Vagina (tissue), 2 donors: ENCODE measurements around the gene CTSW. TPM values are rescaled to one million over a fixed set of nuclear protein-coding genes. Genes with fewer than 3 reads are reported as not detected.

Source experiments
- DNase-seq, 2 donors: peaks; one replicate each; pipeline ENCODE4 v3.0.0-alpha.2; 2017; ENCODE audit errors: extremely low spot score in 2 of 2
- H3K27ac ChIP-seq: fragments of 200-600 bp; sonication (generic); one replicate; pipeline ENCODE4 v1.5.1; 2019
- H3K27me3 ChIP-seq: fragments of 200-600 bp; sonication (generic); one replicate; pipeline ENCODE4 v1.5.1; 2019
- H3K36me3 ChIP-seq, 2 donors: fragments of 200-600 bp; sonication (generic); one replicate each; pipeline ENCODE4 v1.5.1; 2017 to 2019
- H3K4me1 ChIP-seq: fragments of 200-600 bp; sonication (generic); one replicate; pipeline ENCODE4 v1.5.1; 2019
- H3K4me3 ChIP-seq, 2 donors: fragments of 200-600 bp; sonication (generic); 1 replicate in 1 of 2; 2 replicates in 1 of 2; pipeline ENCODE4 v1.5.1; 2016 to 2019
- H3K9me3 ChIP-seq: fragments of 200-600 bp; sonication (generic); one replicate; pipeline ENCODE4 v1.5.1; 2019
- POLR2A ChIP-seq, 2 donors: fragments of 450-650 bp; IDR thresholded peaks; one replicate each; pipeline ENCODE4 v1.6.1; 2017; ENCODE audit warnings: antibody characterized with exemption in 2 of 2, mild to moderate bottlenecking in 2 of 2, moderate library complexity in 2 of 2
- POLR2AphosphoS5 ChIP-seq, 2 donors: sonication (generic); formaldehyde crosslinking; IDR thresholded peaks; one replicate each; pipeline ENCODE4 v1.9.0; 2017; ENCODE audit warnings: antibody characterized with exemption in 2 of 2, mild to moderate bottlenecking in 2 of 2, low read depth in 1 of 2; ENCODE audit not compliant: insufficient read depth in 1 of 2
- intact Hi-C: fragments of 100-400 bp; cut with DNase I; formaldehyde crosslinking; loops from one replicate; pipeline ENCODE4 v1.15.1; 2023
- total RNA-seq: library from RNA; depleted of rRNA; stranded (reverse); fragments of >200 nt; gene quantifications from one replicate; pipeline ENCODE4 v1.2.3, GENCODE V29; 2016
- TF ChIP-seq, protein P1 (sequence below), 3 experiments: fragments of 450-650 bp in 2 of 3; fragments of 200-600 bp in 1 of 3; sonication (generic) in 1 of 3; IDR thresholded peaks; one replicate each; pipeline ENCODE4 v1.5.1; 2017 to 2019; ENCODE audit warnings: antibody characterized with exemption in 3 of 3, mild to moderate bottlenecking in 2 of 3, moderate library complexity in 2 of 3

Gene CTSW
- total RNA-seq, 1 donor from 2014 or later: 0.74 TPM

DNA sequence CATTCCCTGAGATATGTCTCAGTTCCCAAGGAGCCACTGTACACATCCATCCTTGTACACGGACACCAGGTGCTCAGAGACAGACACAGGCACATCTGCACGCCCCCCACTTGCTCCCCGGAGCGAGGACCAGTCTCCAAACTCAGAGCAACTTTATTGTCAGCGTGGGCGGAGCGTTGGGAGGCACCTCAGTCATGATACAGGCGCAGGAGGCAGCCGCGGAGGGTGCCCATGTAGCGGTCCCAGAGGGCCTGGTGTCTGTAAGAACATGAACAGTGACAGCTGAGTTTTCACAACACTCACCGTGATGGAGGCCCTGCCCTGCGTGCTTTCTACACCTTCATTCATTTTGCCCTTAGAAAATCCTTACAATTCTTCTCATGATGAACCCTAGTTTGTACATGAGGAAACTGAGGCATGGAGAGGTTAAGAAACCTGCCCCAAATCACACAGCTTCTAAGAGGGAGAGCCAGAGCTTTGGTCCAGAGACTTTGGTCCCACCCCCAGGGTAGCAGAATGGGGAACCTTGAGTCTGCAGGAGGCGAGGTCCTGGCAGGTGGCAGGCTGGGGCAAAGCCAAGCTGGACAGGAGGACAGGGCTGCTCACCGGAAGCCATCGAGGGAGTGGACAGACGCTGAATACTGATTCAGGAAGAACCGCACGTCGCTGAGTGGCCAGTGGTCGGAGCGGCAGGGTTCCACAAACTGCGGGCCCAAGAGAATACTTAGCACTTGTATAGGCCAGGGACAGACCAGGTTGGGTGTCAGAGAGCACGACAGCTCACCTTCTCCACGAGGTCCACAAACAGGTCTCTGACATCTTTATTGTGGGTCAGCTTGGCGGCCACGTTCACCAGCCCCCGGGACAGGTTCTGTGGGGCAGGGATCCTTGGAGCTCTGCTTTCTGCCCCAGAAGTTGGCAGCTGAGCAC is 4.4 kb downstream of the CTSW start:
- Histone ChIP-seq H3K27me3 (no peaks in the 10 kb centered on the region), H3K36me3 (peaks cover 0 to 37% of the 10 kb centered on the region in 2 donors), H3K27ac (peak overlapping the region; percentile 33), H3K4me3 (no peak overlapping the region), H3K4me1 (peaks cover 34% of the 10 kb centered on the region), H3K9me3 (no peaks in the 10 kb centered on the region)
- intact Hi-C loops: loop anchor here (5.0 kb wide), 1 partner anchor 33 kb away; the partner anchor contains the start of genes C11orf68 and DRAP1
- TF ChIP-seq POLR2A (IDR thresholded peaks at IDR 0.05) (no peak), POLR2AphosphoS5 (IDR thresholded peaks at IDR 0.05; ENCODE audit: insufficient read depth in 1 of 2, low read depth in 1 of 2) (no peak)
- TF ChIP-seq, protein P1, sequence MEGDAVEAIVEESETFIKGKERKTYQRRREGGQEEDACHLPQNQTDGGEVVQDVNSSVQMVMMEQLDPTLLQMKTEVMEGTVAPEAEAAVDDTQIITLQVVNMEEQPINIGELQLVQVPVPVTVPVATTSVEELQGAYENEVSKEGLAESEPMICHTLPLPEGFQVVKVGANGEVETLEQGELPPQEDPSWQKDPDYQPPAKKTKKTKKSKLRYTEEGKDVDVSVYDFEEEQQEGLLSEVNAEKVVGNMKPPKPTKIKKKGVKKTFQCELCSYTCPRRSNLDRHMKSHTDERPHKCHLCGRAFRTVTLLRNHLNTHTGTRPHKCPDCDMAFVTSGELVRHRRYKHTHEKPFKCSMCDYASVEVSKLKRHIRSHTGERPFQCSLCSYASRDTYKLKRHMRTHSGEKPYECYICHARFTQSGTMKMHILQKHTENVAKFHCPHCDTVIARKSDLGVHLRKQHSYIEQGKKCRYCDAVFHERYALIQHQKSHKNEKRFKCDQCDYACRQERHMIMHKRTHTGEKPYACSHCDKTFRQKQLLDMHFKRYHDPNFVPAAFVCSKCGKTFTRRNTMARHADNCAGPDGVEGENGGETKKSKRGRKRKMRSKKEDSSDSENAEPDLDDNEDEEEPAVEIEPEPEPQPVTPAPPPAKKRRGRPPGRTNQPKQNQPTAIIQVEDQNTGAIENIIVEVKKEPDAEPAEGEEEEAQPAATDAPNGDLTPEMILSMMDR (IDR thresholded peaks at IDR 0.05): no peak
- DNase-seq: no peak

DNA sequence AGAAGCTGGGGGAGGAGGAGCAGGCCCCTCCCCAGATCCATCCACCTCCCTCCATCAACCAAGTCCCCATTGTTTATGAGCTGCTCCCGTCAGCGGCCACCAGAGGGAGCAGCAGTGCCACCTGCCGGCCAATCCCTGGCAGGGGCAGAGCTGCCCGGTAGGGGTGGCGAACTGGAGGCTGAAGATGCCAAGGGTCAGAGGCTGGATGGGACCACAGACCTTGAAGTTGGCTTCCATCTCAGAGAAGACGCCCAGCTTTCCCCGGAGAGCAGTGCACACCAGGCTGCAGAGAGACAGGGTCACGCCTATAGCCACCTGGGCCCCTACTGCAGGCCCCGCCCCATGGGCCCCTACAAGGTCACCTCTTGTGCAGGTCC is 5.1 kb downstream of the CTSW start:
- Histone ChIP-seq H3K36me3 (peaks cover 0 to 37% of the 10 kb centered on the region in 2 donors), H3K4me1 (peaks cover 41% of the 10 kb centered on the region), H3K4me3 (no peak overlapping the region), H3K27me3 (no peaks in the 10 kb centered on the region), H3K27ac (peak overlapping the region; percentile 33), H3K9me3 (no peaks in the 10 kb centered on the region)
- intact Hi-C loops: loop anchor here (5.0 kb wide), 3 partner anchors 33 to 118 kb away; partner anchors contain the start of genes BANF1, C11orf68, DRAP1 and EIF1AD
- TF ChIP-seq POLR2AphosphoS5 (IDR thresholded peaks at IDR 0.05; ENCODE audit: insufficient read depth in 1 of 2, low read depth in 1 of 2) (peak; percentile 50 to 75), POLR2A (IDR thresholded peaks at IDR 0.05) (no peak)
- TF ChIP-seq, protein P1 (IDR thresholded peaks at IDR 0.05): peak; percentile 95 to 99 (median 95)
- DNase-seq: no peak

DNA sequence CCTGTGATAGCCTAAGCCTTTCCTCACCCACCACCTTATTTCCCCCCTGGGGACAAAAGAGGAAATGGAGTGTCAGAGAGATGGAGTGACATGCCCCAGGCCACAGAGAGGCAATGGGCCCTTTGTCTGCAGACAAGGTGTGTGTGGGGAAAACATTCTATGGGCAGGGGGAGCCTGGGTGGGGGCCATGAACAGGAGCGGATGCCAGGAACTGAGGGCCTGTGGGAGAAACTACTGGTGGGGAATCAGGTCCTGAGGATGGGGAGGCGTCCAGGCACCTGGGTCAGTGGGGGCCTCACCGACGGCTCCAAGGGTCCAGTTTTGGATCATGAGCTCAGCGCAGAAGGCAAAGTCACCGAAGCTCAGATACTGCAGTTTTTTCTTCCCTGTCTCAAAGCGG is 5.6 kb downstream of the CTSW start:
- TF ChIP-seq, protein P1 (IDR thresholded peaks at IDR 0.05): no peak
- TF ChIP-seq POLR2AphosphoS5 (IDR thresholded peaks at IDR 0.05; ENCODE audit: insufficient read depth in 1 of 2, low read depth in 1 of 2) (no peak), POLR2A (IDR thresholded peaks at IDR 0.05) (no peak)

DNA sequence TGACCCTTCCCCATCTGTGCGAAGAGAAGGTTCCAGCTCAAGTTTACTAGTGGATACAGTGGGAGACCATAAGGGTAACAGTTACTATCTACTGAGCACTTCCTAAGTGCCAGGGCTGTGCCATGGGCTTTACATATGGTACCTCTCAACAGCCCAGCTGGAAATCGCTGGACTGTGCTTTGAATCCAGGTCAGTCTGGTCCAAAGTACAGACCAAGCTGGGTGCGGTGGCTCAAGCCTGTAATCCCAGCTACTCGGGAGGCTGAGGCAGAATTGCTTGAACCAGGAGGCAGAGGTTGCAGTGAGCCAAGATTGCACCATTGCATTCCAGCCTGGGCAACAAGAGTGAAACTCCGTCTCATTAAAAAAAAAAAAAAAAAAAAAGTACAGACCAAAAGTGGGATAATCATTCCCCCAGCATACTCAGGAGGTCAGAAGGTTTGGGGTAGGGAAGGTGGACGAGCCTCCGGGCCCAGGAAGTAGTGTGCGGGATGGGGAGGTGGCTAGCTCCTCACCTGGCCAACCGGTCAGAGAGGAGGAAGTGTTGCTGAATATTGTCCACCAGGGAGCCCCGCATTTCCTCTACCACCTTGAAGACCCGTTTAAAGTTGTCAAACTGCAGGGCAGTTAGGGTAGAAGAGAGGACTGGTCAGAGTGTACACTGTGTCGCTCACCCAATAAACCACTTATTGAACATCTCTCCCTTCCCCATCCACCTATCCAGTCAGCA is 6.3 kb downstream of the CTSW start:
- no peak overlapping the region for H3K27ac ChIP-seq
- peaks cover 0 to 37% of the 10 kb centered on the region in 2 donors for H3K36me3 ChIP-seq
- peaks cover 47% of the 10 kb centered on the region for H3K4me1 ChIP-seq
- TF ChIP-seq POLR2A (IDR thresholded peaks at IDR 0.05) (no peak), POLR2AphosphoS5 (IDR thresholded peaks at IDR 0.05; ENCODE audit: insufficient read depth in 1 of 2, low read depth in 1 of 2) (no peak)
- TF ChIP-seq, protein P1 (IDR thresholded peaks at IDR 0.05): no peak
- no peaks in the 10 kb centered on the region for H3K27me3 ChIP-seq
- DNase-seq: no peak
- no peak overlapping the region for H3K4me3 ChIP-seq
- no peaks in the 10 kb centered on the region for H3K9me3 ChIP-seq
- intact Hi-C loops: loop anchor here (5.0 kb wide), 2 partner anchors 101 to 116 kb away; partner anchors contain the start of genes BANF1 and EIF1AD

More for the DNA sequence above, 5.6 kb downstream of the CTSW start:
- Histone ChIP-seq H3K36me3 (peaks cover 0 to 37% of the 10 kb centered on the region in 2 donors), H3K27me3 (no peaks in the 10 kb centered on the region), H3K9me3 (no peaks in the 10 kb centered on the region), H3K4me1 (peaks cover 46% of the 10 kb centered on the region), H3K27ac (peak overlapping the region; percentile 33), H3K4me3 (no peak overlapping the region)
- intact Hi-C loops: loop anchor here (5.0 kb wide), 2 partner anchors 102 to 117 kb away; partner anchors contain the start of genes BANF1 and EIF1AD
- DNase-seq: no peak
